Thoracic aorta (tissue), 2 donors: Measurements from ENCODE around the gene PPP2R3A. TPM values are rescaled to one million over a fixed set of nuclear protein-coding genes. Genes with fewer than 3 reads are reported as not detected.
A peak's percentile ranks its signal among the peaks of the same experiment; 100 is the strongest.
"Not testable (repeated sequence)": the region's sequence is repeated elsewhere in the genome, so short reads cannot be mapped to it uniquely, and the experiment has no call there.

ENCODE experiments used
- ATAC-seq: fragments of 150-250 bp; one replicate; pipeline ENCODE4 v1.8.0; 2017; ENCODE audit warnings: low read depth; ENCODE audit not compliant: insufficient number of reproducible peaks, low FRiP score
- DNase-seq: peaks from one replicate; pipeline ENCODE4 v3.0.0-alpha.2; 2020; ENCODE audit warnings: low spot score
- H3K27ac ChIP-seq, 2 donors: fragments of 200-600 bp; sonication (generic); 1 replicate in 1 of 2; 2 replicates in 1 of 2; pipeline ENCODE4 v1.5.1; 2016; ENCODE audit warnings: mild to moderate bottlenecking in 2 of 2, moderate library complexity in 2 of 2
- H3K27me3 ChIP-seq: fragments of 200-600 bp; sonication (generic); replicated peaks from 2 replicates; pipeline ENCODE4 v1.6.0; 2016; ENCODE audit warnings: mild to moderate bottlenecking; ENCODE audit not compliant: insufficient read depth
- H3K36me3 ChIP-seq: fragments of 200-600 bp; sonication (generic); one replicate; pipeline ENCODE4 v1.5.1; 2016
- H3K4me1 ChIP-seq, 2 donors: fragments of 200-600 bp; sonication (generic); 1 replicate in 1 of 2; 2 replicates in 1 of 2; pipeline versions ENCODE4 v1.5.1 to v1.6.0; 2016; ENCODE audit warnings: low read depth in 2 of 2, mild to moderate bottlenecking in 1 of 2; ENCODE audit not compliant: control insufficient read depth in 1 of 2
- H3K4me3 ChIP-seq: fragments of 200-600 bp; sonication (generic); 2 replicates; pipeline ENCODE4 v1.5.1; 2016; ENCODE audit warnings: mild to moderate bottlenecking
- H3K9me3 ChIP-seq: fragments of 200-600 bp; sonication (generic); 2 replicates; pipeline ENCODE4 v1.5.1; 2016
- total RNA-seq, 2 donors: library from RNA; depleted of rRNA; stranded (reverse); fragments of >200 nt; gene quantifications; one replicate each; pipeline versions ENCODE4 v1.1.0 to v1.2.3, GENCODE V29; 2016
- TF ChIP-seq, protein P1 (sequence below): fragments of 200-600 bp; sonication (generic); IDR thresholded peaks from one replicate; pipeline ENCODE4 v1.5.1; 2019; ENCODE audit warnings: antibody characterized with exemption

Gene PPP2R3A
- total RNA-seq, 2 donors from 2014 or later: 6.8 to 18.0 TPM

DNA sequence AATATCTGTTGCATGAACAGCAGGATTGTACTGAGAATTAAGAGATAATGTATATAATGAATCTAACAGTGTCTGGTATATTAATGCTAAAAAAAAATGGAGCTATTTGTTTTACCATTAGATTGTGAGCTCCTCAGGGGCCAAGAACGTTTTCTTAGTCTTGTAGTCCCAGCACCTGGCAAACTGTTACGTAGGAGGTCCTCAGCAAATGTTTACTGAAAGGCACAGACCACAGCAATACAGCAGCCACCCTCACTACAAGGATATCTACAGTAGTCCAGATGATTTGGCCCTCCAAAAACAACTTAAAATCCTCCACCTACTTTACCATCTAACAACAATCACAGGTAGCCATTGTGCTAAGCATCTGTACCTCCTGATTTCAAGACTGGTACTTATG is 170.9 kb downstream of the PPP2R3A start:
- no peak for DNase-seq
- H3K27me3 ChIP-seq: no peaks in the 10 kb centered on the region

DNA sequence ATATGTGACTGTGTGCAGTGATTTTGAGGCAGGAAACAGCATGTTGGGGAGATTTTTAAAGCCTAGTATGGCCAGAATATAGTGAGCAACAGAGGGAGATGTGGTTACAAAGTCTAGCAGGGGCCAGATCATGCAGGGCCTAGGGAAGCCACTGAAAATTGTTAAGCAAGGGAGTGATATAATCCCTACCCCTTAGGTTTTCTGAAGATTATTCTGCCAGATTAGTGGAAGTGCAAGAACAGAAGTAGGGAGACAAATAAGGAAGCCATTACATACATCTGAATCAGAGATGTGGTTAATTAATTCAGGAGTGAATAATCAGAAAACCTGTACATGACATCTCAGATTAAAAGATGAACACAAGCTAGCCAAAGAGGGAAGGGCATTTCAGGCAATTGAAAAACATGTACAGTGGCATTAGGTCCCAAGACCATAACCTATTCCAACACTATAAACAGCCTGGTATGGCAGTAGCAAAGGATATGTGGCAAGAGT is 175.8 kb downstream of the PPP2R3A start:
- ATAC-seq: no peak
- TF ChIP-seq, protein P1, sequence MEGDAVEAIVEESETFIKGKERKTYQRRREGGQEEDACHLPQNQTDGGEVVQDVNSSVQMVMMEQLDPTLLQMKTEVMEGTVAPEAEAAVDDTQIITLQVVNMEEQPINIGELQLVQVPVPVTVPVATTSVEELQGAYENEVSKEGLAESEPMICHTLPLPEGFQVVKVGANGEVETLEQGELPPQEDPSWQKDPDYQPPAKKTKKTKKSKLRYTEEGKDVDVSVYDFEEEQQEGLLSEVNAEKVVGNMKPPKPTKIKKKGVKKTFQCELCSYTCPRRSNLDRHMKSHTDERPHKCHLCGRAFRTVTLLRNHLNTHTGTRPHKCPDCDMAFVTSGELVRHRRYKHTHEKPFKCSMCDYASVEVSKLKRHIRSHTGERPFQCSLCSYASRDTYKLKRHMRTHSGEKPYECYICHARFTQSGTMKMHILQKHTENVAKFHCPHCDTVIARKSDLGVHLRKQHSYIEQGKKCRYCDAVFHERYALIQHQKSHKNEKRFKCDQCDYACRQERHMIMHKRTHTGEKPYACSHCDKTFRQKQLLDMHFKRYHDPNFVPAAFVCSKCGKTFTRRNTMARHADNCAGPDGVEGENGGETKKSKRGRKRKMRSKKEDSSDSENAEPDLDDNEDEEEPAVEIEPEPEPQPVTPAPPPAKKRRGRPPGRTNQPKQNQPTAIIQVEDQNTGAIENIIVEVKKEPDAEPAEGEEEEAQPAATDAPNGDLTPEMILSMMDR: no peak

More for the DNA sequence above, 170.9 kb downstream of the PPP2R3A start:
- Histone ChIP-seq H3K9me3 (no peaks in the 10 kb centered on the region), H3K36me3 (no peaks in the 10 kb centered on the region), H3K4me1 (no peaks in the 10 kb centered on the region), H3K27ac (peak overlapping the region in 1 of 2 donors; percentile 8), H3K4me3 (no peak overlapping the region)
- TF ChIP-seq, protein P1: no peak
- ATAC-seq: no peak

DNA sequence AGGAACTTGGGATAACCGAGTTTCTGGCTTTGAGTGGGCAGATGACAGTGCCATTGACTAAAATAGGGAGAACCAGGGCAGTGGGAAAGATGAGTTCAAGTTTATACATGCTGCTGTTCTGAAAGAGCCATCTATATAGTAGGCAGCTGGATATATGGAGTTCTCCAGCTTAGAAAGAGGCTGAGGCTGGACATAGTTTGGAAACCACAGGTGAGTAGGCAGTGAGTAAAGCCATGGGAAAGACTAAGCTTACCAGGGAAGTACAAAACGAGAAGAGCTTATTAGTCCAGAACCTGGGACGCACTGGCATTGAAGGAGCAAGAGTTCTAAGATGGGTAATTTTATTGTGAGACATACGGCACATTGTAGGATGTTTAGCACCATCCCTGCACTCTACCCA is 176.4 kb downstream of the PPP2R3A start:
- peaks cover 7 to 18% of the 10 kb centered on the region in 2 donors for H3K4me1 ChIP-seq
- H3K4me3 ChIP-seq: no peak overlapping the region
- DNase-seq (no peak), ATAC-seq (no peak)
- TF ChIP-seq, protein P1: no peak
- no peaks in the 10 kb centered on the region for H3K9me3 ChIP-seq
- H3K36me3 ChIP-seq: no peaks in the 10 kb centered on the region
- H3K27ac ChIP-seq: peak overlapping the region; percentile 55 to 59
- H3K27me3 ChIP-seq: no peaks in the 10 kb centered on the region

More for the DNA sequence above, 175.8 kb downstream of the PPP2R3A start:
- H3K9me3 ChIP-seq: no peaks in the 10 kb centered on the region
- H3K27me3 ChIP-seq: no peaks in the 10 kb centered on the region
- no peak overlapping the region for H3K4me3 ChIP-seq
- no peaks in the 10 kb centered on the region for H3K36me3 ChIP-seq
- peaks cover 7 to 18% of the 10 kb centered on the region in 2 donors for H3K4me1 ChIP-seq
- no peak for DNase-seq
- peak overlapping the region; percentile 55 to 59 for H3K27ac ChIP-seq

DNA sequence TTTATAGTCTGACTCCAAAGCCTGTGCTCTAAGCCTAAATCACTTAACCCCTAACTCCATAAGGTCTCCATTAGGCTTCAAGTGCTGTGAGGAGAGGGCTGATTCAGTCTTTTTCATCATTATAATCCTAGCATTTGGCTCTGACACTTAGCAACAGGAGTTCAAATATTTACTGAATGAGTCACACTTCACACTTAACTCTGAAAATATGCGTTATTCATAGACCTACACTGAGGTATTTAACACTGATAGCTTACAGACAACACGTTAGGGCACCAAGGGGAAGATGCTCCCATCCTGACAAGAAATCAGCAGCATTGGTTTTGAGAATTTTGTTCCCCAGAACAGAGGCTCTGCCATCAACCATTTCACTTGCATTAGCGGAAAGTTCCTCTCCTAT is 177.1 kb downstream of the PPP2R3A start:
- Histone ChIP-seq H3K27ac (peak overlapping the region; percentile 47 to 59), H3K9me3 (no peaks in the 10 kb centered on the region), H3K36me3 (no peaks in the 10 kb centered on the region), H3K4me3 (no peak overlapping the region), H3K27me3 (no peaks in the 10 kb centered on the region), H3K4me1 (peaks cover 7 to 18% of the 10 kb centered on the region in 2 donors)
- TF ChIP-seq, protein P1: no peak
- DNase-seq: no peak
- peak; percentile 83 for ATAC-seq

DNA sequence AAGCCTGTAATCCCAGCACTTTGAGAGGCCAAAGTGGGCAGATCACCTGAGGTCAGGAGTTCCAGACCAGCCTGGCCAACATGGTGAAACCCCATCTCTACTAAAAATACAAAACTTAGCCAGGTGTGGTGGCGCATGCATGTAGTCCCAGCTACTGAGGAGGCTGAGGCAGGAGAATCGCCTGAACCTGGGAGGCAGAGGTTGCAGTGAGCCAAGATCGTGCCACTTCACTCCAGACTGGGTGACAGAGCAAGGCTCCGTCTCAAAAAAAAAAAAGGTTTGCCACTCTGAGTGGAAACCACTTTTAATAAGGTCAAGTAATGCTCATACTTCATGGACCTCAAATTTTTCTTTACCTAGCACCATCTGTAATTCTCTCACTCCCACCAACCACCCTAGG is 178.9 kb downstream of the PPP2R3A start:
- H3K4me1 ChIP-seq: peaks cover 7 to 21% of the 10 kb centered on the region in 2 donors
- H3K27ac ChIP-seq, H3K27me3 ChIP-seq, H3K36me3 ChIP-seq, H3K9me3 ChIP-seq, ATAC-seq, DNase-seq, H3K4me3 ChIP-seq: not testable (repeated sequence)
